HG02938 (cell line): ENCODE data around the gene KLHL20.
"Not testable (repeated sequence)": the region's sequence is repeated elsewhere in the genome, so short reads cannot be mapped to it uniquely, and the experiment has no call there.

Experiments used
- ATAC-seq: cut with Tn5 transposase; IDR thresholded peaks from one replicate; pipeline ENCODE4 v1.9.1; 2021; ENCODE audit warnings: mild to moderate bottlenecking, moderate library complexity; ENCODE audit not compliant: unreplicated experiment

Gene KLHL20

DNA sequence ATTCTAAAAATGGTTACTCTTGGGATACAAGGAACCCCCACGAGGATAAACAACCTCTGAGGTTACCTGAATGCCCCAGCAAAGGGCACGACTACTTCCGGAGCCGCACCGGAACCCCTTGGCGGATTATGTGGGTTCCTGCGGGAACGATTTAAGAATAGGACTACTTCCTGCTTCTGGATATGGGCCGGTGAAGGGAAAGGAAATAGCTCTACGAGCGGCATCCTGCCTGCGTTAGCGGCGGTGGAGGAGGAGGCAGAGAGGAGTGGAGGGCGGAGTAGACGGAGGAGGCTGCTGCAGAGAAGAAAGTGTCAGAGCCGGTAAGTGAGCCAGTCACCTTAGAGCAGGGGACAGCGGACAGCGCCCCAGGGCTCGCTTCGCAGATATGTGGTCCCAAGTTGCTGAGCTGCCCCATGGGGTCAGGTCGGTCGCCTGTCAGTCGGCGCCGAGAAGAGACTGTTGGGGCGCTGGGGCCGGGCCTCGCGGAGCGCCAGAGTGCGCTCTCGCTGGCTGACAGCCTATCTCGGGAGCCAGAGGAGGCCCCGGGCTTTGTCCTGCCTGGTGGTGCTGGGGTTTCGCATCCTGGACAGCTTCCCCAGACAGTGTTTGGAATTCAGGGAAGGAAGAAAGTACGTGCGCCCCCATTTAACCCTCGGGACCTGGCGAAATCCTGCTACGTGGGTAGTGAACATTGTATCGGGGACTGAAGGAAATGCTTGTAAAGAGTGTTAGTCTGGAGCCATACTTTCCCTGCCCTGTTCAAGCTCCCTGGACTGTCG, at the start of gene KLHL20:
Gene KLHL20, plus strand, starts transcription at position 223 of the 779 bp plus-strand sequence. CDS start 1,063 bp downstream, outside the sequence.
- peak; percentile 95 for ATAC-seq

DNA sequence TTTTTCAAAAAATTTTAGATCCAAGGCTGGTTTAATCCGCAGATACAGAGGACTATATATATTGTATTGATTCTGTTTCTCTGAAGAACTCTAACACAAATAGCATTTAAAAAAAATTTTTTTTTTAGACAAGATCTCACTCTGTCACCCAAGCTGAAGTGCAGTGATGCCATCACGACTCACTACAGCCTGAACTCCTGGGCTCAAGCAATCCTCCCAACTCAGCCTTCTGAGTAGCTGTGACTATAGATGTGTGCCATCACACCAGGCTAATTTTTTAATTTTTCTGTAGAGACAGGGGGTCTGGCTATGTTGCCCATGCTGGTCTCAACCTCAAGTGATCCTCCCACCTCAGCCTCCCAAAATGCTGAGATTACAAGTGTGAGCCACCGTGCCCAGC, 48.1 kb upstream of the KLHL20 start:
- no peak for ATAC-seq

DNA sequence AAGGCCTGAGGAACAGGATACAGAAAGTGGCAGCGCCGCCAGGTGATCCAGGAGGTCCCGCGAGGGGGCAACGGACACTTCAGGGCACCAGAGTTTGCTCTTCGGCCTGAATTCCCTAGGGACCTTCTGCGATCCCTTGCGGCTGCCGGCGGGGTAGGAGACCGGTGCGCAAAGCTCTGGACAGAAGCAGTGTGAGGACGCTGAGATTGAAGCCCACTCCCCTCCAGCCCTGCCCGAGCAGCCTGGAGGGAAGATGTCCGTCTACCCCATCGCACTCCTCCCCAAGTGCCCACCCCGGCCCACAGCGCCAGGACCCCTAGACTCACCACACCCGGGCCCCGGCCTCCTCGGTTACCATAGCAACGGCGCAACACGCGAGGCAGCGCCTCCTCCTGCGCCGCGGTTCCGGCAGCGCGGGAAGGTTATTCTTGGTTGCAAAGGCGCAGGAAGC, 45.3 kb upstream of the KLHL20 start, which contains the start of gene ANKRD45:
Gene ANKRD45, minus strand, starts transcription at position 361 of the 451 bp plus-strand sequence. CDS start 10,433 bp downstream, outside the sequence.
- ATAC-seq, result no peak

GRCh38 chr1:173674496-173674895, 40.3 kb upstream of the KLHL20 start:
- ATAC-seq, result not testable (repeated sequence)

GRCh38 chr1:173680152-173680551, 34.6 kb upstream of the KLHL20 start:
- not testable (repeated sequence) for ATAC-seq

DNA sequence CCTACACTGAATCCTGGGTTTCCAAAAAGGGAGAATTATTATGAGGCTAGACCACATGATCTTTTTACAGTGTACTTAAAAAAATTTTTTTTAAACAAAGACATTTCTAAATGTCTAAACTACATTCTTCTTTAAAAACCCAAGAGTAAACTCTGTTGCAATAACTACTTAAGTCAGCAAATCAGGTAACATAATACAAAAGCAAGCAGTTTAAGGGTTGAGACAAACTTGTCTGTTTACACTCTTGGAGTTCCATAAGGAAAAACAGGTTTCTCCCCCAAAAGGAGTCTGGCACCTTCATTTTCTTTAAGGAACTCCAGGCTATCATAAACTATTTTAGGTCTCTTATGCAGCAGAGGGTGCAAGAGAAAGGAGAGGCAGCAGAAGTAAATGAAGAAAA, 32.6 kb upstream of the KLHL20 start:
- no peak for ATAC-seq

DNA sequence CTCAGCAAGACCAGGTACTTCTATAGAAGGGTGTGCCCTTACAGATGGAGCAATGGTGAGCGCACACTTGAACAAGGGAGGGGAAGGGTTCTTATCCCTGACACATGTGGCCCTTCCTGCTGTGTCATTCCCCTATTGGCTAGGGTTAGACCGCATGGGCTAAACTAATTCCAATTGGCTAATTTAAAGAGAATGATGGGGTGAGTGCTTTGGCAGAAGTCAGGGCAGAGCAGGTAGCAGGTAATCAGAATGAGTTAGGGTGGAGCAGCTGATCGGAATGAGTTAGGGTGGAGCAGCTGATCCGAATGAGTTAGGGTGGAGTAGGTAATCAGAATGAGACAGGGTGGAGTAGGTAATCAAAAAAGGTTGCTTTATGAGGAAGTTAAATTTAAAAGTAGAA, 30.9 kb upstream of the KLHL20 start:
- not testable (repeated sequence) for ATAC-seq

- not testable (repeated sequence) for ATAC-seq
Measured at GRCh38 chr1:173685121-173685520, 29.7 kb upstream of the KLHL20 start.

DNA sequence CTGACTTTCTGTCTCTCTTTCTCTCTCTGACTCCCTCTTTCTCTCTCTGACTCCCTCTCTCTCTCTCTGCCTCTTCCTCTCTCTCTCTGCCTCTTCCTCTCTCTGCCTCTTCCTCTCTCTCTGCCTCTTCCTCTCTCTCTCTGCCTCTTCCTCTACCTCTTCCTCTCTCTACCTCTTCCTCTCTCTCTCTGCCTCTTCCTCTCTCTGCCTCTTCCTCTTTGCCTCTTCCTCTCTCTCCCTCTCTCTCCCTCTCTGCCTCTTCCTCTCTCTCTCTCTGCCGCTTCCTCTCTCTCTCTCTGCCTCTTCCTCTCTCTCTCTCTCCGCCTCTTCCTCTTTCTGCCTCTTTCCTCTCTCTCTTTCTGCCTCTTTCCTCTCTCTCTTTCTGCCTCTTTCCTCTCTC, 26.5 kb upstream of the KLHL20 start:
- ATAC-seq, result no peak

- ATAC-seq, result no peak
Measured at GRCh38 chr1:173693238-173693637, 21.5 kb upstream of the KLHL20 start.

DNA sequence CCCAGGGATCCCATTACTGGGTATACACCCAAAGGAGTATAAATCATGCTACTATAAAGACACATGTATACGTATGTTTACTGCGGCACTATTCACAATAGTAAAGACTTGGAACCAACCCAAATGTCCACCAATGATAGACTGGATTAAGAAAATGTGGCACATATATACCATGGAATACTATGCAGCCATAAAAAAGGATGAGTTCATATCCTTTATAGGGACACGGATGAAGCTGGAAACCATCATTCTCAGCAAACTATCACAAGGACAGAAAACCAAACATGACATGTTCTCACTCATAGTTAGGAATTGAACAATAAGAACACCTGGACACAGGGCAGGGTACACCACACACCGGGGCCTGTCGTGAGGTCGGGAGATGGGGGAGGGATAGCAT, 13.5 kb upstream of the KLHL20 start:
- ATAC-seq, result not testable (repeated sequence)

GRCh38 chr1:173702736-173703135, 12.0 kb upstream of the KLHL20 start:
- ATAC-seq, result no peak

- ATAC-seq, result no peak
Measured at GRCh38 chr1:173705117-173705516, 9.7 kb upstream of the KLHL20 start.

DNA sequence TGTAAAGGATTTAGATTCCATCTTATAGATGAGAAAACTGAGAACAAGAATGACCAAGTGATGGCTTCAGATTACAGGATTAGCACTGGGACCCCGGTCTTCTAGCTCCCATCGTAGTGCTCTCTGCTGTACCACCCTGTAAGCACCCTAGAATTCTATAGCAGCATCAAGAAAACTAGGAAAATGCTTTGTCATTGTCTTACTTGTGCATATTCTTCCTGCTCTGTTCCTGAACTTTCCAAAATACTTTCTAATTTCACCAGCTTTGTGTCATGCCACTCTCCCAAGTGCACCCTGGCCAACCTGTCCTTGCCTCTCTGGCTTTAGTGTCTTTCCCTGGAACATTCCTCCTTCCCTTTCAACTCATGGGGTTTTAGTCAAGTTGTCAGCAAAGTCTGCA, 6.0 kb upstream of the KLHL20 start:
- no peak for ATAC-seq

- ATAC-seq, result no peak
Measured at GRCh38 chr1:173714441-173714758, 381 bp upstream of the KLHL20 start.

GRCh38 chr1:173715538-173715844, 710 bp downstream of the KLHL20 start:
- no peak for ATAC-seq

GRCh38 chr1:173717238-173717637, 2.5 kb downstream of the KLHL20 start:
- ATAC-seq, result no peak

DNA sequence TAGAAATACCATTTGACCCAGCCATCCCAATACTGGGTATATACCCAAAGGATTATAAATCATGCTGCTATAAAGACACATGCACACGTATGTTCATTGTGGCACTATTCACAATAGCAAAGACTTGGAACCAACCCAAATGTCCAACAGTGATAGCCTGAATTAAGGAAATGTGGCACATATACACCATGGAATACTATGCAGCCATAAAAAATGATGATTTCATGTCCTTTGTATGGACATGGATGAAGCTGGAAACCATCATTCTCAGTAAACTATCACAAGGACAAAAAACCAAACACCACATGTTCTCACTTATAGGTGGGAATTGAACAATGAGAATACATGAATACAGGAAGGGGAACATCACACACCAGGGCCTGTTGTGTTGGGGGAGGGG, 16.6 kb downstream of the KLHL20 start:
- ATAC-seq, result not testable (repeated sequence)

DNA sequence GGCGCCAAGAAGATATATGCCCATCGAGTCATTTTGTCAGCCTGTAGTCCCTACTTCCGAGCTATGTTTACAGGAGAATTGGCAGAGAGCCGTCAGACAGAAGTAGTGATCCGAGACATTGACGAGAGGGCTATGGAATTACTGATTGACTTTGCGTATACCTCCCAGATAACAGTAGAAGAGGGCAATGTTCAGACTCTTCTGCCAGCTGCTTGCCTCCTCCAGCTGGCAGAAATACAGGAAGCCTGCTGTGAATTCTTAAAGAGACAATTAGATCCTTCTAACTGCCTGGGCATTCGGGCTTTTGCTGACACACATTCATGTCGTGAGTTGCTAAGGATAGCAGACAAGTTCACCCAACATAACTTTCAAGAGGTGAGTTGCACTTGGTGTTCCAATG, 19.1 kb downstream of the KLHL20 start:
- ATAC-seq, result no peak

- ATAC-seq, result not testable (repeated sequence)
Measured at GRCh38 chr1:173736104-173736503, 21.3 kb downstream of the KLHL20 start.

DNA sequence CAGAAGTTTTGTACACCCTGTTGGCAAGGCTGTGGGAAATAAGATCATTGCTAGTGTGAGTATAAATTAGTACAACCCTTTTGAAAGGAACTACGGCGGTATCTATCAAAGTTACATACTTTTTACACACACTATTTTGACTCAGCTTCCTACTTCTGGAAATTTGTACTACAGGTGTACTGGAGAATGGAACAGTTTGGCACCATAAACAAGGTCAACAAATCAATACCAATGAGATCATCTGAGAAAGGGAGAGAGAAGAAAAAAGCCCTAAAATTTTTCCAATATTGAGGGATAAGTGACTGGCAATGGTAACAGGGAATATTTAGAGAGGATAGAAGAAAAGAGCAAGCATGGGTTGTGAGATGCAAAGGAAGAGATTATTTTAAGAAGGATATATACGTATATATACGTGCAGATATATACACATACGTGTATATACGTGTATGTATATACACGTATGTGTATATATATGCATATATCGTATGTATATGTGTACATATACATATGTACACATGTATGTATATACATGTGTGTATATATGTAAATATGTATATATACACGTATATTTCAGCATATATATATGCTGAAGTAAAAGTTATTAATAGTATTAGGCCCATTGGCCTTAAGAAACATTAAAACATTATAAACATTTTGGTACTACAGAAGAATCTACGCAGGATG, 27.6 kb downstream of the KLHL20 start:
- ATAC-seq, result no peak

DNA sequence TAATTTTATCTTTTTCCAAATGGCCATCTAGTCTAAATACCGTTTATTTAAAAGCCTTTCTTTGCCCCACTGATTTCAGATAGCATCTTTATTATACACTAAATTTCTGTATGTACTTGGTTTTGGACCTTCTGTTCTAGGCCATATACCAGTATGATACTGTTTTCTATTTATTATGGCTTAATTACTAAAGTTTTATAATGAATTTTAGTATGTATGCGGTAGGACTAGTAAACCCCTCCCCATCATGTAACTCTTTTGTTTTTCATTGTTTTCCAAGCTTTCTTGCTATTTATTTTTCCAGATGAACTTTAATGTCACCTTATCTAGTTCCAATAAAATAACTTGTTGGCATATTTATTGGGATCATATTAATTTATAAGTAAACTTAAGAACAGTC, 29.9 kb downstream of the KLHL20 start:
- ATAC-seq, result no peak
